ENCODE measurements around the gene SH2D1B.

DNA sequence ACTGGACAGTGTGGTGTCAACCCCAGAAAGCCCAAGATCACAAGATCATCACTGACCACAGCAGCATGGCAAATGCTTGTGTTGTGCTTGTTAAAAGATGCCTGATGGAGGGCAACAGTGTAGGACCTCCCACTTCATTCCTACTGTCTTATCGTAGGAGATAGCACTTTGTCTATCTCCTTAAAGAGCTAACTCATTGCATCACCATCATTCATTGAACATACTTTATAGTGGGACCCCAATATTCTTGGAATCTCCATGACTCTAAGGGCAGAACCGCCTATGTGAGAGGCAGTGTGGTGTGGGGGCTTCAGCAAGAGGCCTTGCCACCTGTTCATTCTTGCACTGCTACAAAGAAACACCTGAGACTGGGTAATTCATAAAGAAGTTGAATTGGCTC lies 5.0 kb upstream of the SH2D1B start:
- TF ChIP-seq, protein P1, sequence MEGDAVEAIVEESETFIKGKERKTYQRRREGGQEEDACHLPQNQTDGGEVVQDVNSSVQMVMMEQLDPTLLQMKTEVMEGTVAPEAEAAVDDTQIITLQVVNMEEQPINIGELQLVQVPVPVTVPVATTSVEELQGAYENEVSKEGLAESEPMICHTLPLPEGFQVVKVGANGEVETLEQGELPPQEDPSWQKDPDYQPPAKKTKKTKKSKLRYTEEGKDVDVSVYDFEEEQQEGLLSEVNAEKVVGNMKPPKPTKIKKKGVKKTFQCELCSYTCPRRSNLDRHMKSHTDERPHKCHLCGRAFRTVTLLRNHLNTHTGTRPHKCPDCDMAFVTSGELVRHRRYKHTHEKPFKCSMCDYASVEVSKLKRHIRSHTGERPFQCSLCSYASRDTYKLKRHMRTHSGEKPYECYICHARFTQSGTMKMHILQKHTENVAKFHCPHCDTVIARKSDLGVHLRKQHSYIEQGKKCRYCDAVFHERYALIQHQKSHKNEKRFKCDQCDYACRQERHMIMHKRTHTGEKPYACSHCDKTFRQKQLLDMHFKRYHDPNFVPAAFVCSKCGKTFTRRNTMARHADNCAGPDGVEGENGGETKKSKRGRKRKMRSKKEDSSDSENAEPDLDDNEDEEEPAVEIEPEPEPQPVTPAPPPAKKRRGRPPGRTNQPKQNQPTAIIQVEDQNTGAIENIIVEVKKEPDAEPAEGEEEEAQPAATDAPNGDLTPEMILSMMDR (IDR thresholded peaks at IDR 0.05; ENCODE audit: low read depth, low read length, missing input control): no peak
- TF ChIP-seq, protein P2, sequence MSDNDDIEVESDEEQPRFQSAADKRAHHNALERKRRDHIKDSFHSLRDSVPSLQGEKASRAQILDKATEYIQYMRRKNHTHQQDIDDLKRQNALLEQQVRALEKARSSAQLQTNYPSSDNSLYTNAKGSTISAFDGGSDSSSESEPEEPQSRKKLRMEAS (IDR thresholded peaks at IDR 0.05): no peak
- TF ChIP-seq RAD21 (IDR thresholded peaks at IDR 0.05): no peak
- TF ChIP-seq, protein P3, sequence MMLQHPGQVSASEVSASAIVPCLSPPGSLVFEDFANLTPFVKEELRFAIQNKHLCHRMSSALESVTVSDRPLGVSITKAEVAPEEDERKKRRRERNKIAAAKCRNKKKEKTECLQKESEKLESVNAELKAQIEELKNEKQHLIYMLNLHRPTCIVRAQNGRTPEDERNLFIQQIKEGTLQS (IDR thresholded peaks at IDR 0.05): no peak
- no peak for TF ChIP-seq TAF1 (conservative IDR thresholded peaks at IDR 0.05)
- no peak for TF ChIP-seq YY1 (IDR thresholded peaks at IDR 0.05)
- TF ChIP-seq SP1 (IDR thresholded peaks at IDR 0.05): no peak
- TF ChIP-seq JUND (IDR thresholded peaks at IDR 0.05): no peak
- TF ChIP-seq, protein P4, sequence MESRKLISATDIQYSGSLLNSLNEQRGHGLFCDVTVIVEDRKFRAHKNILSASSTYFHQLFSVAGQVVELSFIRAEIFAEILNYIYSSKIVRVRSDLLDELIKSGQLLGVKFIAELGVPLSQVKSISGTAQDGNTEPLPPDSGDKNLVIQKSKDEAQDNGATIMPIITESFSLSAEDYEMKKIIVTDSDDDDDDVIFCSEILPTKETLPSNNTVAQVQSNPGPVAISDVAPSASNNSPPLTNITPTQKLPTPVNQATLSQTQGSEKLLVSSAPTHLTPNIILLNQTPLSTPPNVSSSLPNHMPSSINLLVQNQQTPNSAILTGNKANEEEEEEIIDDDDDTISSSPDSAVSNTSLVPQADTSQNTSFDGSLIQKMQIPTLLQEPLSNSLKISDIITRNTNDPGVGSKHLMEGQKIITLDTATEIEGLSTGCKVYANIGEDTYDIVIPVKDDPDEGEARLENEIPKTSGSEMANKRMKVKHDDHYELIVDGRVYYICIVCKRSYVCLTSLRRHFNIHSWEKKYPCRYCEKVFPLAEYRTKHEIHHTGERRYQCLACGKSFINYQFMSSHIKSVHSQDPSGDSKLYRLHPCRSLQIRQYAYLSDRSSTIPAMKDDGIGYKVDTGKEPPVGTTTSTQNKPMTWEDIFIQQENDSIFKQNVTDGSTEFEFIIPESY (IDR thresholded peaks at IDR 0.05): no peak
- TF ChIP-seq EGR1 (IDR thresholded peaks at IDR 0.05; ENCODE audit: low read depth in 2 of 2): no peak
- no peak for TF ChIP-seq FOXA1 (IDR thresholded peaks at IDR 0.05)
